NT2/D1 (cell line): ENCODE measurements around the gene RPS6KA3.

Source experiments
- YY1 ChIP-seq: IDR thresholded peaks from 2 replicates; pipeline ENCODE4 v1.6.1; 2011; ENCODE audit not compliant: insufficient read length, insufficient read depth
- ZNF274 ChIP-seq: IDR thresholded peaks from 2 replicates; pipeline ENCODE4 v1.6.1; 2011; ENCODE audit warnings: mild to moderate bottlenecking, low read depth, low read length

DNA sequence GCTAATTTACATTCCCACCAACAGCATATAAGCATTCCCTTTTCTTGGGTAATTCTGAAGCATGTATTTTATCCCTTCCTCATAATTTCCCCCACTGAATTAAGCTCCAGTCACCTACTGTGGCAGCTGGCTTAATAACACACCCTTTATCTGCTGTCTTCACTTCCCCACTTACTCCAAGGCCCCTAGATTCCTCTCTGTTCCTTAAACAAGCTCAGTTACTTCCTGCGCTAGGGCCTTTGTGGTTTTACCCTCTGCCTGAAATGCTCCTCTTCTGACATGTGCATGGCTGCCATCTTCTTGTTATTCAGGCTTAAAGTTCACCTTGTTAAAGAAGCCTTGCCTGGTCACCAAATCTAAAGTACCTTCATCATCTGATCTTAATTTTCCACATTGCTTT lies 47.2 kb upstream of the RPS6KA3 start:
- TF ChIP-seq YY1, result no peak
- TF ChIP-seq ZNF274, result no peak
